ENCODE results near the gene ZNF441.
"Not testable (repeated sequence)": the region's sequence is repeated elsewhere in the genome, so short reads cannot be mapped to it uniquely, and the experiment has no call there.

Gene ZNF441

GRCh38 chr19:11780431-11781020 lies 13.7 kb downstream of the ZNF441 start:
- DNase-seq (ENCODE audit: low spot score): no peak

- DNase-seq (ENCODE audit: low spot score): no peak
Measured at GRCh38 chr19:11781295-11782057, 14.7 kb downstream of the ZNF441 start.

DNA sequence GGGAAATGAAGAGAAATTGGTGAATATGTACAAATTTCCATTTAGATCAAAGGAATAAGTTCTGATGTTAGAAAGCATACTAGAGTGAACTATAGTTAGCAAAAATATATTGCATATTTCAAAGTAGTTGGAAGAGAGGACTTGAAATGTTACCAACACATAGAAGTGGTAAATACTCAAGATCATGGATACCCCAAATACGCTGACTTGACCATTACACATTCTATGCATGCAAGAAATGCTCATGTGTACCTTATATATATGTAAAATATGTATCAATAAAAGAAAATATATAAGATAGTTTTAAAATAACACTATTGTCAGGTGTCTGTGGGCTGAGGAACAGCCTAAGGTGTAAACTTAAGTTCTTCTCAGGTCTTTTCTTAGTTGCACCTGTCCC lies 17.0 kb downstream of the ZNF441 start:
- no peak for DNase-seq (ENCODE audit: low spot score)

GRCh38 chr19:11784356-11784755 lies 17.6 kb downstream of the ZNF441 start:
- no peak for DNase-seq (ENCODE audit: low spot score)

- no peak for DNase-seq (ENCODE audit: low spot score)
Measured at GRCh38 chr19:11787536-11787935, 20.7 kb downstream of the ZNF441 start.

DNA sequence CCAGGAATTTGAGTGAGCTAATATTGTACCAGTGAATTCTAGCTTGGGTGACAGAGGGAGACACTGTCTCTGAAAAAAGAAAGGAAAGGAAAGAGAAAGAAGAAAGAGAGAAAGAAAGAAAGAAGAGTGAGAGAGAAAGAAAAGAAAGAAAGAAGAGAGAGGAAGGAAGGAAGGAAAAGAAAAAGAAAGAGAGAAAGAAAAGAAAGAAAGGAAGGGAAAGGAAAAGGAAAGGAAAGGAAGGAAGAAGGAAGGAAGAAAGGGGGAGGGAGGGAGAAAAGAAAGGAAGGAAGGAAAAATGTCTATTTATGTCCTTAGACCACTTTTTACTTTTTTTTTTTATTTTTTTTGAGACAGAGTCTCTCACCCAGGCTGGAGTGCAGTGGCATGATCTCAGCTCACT lies 26.1 kb downstream of the ZNF441 start:
- DNase-seq (ENCODE audit: low spot score): no peak

GRCh38 chr19:11797491-11797890 lies 30.7 kb downstream of the ZNF441 start:
- DNase-seq (ENCODE audit: low spot score): peak; percentile 81

DNA sequence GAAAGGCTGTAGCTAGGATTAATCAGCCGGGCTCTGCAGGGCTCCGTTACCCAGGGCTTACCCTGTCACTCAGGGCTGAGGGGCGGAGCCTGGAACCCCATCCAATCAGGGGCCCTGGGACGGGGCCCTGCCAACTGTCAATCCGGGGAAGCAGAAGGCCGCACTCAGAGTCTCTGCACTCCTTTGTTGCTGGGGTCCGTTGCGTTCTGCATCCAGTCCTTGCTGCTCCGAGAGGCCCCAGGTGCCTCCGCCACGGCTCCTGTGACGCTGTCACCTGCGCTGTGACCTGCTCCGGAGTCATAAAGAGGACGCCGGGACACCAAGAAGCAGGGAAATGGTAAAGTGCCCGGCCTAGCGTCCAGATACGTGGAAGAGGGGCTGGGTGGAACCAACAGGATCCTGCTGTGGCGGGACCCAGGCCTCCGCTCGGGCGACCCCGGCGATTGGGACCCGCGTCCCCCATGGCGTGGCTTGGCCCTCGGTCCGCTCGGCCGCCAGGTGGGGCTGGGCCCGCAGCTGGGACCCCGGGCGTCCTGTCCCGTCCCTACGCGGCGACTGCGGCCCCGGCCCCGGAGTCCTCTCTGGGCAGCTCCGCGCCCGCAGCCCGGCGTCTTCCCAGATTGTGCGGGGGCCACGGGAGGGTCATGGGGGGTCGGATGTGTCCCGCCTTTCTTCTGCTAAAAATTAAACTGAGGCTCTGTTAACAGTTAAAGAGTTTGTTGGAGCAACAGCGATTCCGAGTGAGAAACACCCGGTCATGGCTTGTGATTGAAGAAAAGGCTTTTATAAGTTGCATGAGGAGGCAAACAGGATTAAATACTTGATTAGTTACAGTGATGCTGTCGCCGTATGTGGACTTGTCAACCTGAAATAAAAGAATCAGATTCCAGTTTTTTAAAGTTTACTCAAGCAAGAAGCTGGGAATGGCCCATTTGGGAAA lies 31.9 kb downstream of the ZNF441 start, which contains the start of gene ZNF491:
ZNF491 (plus strand) TSS at position 133 of the 940 bp plus-strand sequence. CDS start 7,431 bp downstream, outside the sequence.
- DNase-seq (ENCODE audit: low spot score): peak; percentile 61

DNA sequence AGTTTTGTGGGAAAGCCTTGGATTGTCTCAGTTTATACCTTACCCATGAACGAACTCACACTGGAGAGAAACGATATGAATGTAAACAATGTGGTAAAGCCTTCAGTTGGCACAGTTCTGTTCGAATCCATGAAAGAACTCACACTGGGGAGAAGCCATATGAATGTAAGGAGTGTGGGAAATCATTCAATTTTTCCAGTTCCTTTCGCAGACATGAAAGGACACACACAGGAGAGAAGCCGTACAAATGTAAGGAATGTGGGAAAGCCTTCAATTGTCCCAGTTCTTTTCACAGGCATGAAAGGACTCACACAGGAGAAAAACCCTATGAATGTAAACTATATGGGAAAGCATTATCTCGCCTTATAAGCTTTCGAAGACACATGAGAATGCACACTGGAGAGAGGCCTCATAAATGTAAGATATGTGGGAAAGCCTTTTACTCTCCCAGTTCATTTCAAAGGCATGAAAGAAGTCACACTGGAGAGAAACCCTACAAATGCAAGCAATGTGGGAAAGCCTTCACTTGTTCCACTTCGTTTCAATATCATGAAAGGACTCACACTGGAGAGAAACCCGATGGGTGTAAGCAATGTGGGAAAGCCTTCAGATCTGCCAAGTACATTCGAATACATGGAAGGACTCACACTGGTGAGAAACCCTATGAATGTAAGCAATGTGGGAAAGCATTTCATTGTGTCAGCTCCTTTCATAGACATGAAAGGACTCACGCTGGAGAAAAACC lies 39.7 kb downstream of the ZNF441 start:
- DNase-seq (ENCODE audit: low spot score): no peak

GRCh38 chr19:11807099-11807380 lies 40.2 kb downstream of the ZNF441 start:
- DNase-seq (ENCODE audit: low spot score): no peak

DNA sequence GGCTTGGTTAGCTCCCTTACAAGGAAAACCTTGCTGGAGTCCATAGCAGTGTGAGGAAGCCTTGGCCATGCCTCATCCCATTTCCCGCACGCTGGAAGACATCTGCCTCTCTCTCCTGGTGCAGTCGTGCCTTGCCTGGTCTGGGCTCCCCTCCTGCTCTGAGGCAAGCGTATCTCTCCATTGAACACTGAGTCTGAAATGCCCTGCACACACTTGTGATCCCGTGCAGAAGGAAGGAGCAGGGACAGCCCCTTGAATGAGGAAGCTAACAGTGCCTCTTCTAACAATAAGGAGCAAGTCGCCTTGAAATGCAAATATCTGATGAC lies 46.9 kb downstream of the ZNF441 start:
- DNase-seq (ENCODE audit: low spot score): no peak

DNA sequence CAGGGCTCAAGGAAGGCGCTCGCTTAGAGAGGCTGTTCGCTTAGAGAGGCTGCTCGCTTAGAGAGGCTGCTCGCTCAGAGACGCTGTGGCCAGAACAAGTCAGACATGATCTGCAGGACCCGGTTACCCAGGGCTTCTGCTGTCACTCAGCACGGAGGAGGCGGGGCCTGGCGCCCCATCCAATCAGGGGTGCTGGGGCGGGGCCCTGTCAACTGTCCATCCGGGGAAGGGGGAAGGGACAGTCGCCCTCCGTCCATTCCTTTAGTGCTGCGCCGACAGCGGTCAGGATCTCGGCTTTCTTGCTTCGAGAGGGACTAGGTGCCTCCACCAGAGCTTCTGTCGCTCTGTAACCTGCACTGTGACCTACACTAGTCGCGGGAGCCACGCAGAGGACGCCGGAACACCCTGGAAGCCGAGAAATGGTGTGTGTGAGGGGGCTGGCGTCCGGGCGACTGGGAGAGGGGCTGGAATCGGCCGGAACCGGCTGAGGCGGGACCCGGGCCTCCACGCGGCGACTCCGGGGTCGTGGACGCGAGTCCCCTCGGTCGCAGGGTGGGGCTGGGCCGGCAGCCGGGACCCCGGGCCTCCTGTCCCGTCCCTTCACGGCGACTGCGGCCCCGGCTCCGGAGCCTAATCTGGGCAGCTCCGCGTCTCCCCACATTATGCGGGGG lies 47.4 kb downstream of the ZNF441 start, which contains the start of gene ZNF440:
ZNF440 (plus strand) TSS at position 245 of the 671 bp plus-strand sequence; CDS start at position 420, 175 bp downstream.
- DNase-seq (ENCODE audit: low spot score): peak; percentile 89

- DNase-seq (ENCODE audit: low spot score): no peak
Measured at GRCh38 chr19:11814700-11815035, 47.9 kb downstream of the ZNF441 start.

DNA sequence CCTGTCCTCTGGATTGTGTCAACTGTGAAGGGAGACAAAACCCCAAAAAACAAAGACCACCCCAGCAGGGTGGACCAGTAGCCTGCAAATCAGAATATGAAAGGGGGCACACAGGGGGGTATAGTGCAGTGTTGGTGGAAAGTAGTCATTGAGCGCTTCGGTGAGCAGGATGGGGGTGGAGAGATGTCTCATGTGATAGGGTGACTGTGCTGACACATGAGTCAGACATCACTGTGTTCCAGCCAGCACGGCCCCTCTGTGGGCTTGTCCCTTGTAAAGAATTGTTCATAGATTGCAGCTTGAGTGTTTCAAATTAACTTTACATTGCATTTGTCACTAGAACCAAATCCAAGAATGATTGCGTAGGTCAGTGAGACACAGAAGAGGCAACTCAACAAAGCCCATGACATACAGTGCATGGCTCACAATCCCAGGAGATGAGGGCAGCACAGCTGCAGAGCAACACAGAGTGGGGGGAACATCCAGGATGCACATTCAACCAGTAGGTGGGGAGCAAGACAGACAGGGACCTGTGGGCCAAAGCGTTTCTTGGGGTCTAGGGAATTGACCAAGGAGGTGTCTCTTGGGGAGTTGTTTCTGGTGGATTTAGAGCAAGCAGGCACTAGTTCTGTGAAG lies 54.8 kb downstream of the ZNF441 start:
- DNase-seq (ENCODE audit: low spot score): no peak

DNA sequence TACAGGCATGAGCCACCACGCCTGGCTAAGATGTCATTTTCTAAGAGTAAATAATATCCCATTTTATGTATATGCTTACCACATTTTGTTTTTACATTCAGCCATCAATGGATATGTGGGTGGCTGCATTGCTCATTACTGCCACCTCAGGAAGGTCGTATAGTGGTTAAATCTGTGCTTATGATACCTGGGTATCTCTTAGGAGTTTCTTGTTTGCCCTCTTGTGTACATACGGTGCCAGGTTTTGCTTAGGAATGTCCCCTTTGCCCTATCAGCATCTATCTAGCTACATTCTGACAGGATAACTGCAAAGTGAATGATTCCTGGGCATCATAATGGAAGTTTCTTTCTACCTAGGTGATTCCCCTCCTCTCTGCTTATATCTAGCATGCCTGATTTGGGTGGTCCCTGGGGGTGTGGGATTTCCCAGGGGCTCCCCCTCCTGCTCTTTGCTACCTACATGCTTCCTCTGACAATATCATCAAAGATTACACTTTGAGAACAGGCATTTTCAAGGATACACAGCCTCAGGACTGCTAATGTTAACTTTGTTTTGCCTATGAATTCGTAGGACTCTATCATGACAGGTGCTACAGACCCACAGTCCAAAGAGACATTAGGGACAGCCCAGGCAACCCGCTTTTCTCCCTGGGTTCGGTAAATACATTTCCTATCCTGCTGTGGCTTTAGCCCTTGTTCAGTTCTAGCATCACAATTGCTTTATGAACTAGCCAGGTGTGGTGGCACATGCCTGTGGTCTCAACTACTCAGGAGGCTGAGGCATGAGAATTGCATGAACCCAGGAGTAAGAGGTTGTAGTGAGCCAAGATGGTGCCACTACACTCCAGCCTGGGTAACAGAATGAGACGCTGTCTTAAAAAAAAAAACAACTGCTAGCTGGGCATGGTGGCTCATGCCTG lies 62.4 kb downstream of the ZNF441 start:
- not testable (repeated sequence) for DNase-seq (ENCODE audit: low spot score)

DNA sequence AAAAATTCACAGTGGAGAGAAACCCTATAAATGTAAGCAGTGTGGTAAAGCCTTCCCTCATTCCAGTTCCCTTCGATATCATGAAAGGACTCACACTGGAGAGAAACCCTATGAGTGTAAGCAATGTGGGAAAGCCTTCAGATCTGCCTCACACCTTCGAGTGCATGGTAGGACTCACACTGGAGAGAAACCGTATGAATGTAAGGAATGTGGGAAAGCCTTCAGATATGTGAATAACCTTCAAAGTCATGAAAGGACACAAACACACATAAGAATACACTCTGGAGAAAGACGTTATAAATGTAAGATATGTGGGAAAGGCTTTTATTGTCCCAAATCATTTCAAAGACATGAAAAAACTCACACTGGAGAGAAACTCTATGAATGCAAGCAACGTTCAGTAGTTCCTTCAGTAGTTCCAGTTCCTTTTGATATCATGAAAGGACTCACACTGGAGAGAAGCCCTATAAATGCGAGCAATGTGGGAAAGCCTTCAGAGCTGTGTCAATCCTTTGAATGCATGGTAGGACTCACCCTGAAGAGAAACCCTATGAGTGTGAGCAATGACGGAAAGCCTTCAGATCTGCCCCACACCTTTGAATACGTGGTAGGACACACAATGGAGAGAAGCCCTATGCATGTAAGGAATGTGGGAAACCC lies 65.6 kb downstream of the ZNF441 start:
- no peak for DNase-seq (ENCODE audit: low spot score)

DNA sequence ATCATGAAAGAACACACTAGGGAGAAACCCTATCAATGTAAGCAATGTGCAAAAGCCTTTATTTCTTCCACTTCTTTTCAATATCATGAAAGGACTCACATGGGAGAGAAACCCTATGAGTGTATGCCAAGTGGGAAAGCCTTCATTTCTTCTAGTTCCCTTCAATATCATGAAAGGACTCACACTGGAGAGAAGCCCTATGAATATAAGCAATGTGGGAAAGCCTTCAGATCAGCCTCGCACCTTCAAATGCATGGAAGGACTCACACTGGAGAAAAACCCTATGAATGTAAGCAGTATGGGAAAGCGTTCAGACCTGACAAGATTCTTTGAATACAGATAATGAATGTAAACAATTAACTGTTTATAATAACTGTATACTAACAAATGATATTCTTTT lies 66.7 kb downstream of the ZNF441 start:
- DNase-seq (ENCODE audit: low spot score): no peak

All from activated CD4-positive, alpha-beta T cell treated with anti-CD3 and anti-CD28 coated beads, Interleukin-2, Interleukin-4, amounts not matched to agents 100 ng/mL and 50 ng/mL, durations not matched to agents 16 hours and 8 hours (primary cell).